CD14-positive monocyte (primary cell): ENCODE measurements around the gene PER2. TPM values are rescaled to one million over a fixed set of nuclear protein-coding genes. Genes with fewer than 3 reads are reported as not detected.

Experiments
- DNase-seq, 3 donors: peaks; one replicate each; pipeline ENCODE4 v3.0.0-alpha.2; 2011 to 2022
- H2AFZ ChIP-seq: 2 replicates; pipeline ENCODE4 v1.6.0; 2012; ENCODE audit warnings: mild to moderate bottlenecking, low read depth, low read length, inconsistent platforms; ENCODE audit not compliant: insufficient read depth, poor library complexity, severe bottlenecking
- H3K27ac ChIP-seq, 2 donors: 1 replicate in 1 of 2; 2 replicates in 1 of 2; pipeline ENCODE4 v1.5.1; 2012 to 2013; ENCODE audit warnings: low read length in 2 of 2, control low read depth in 1 of 2, inconsistent platforms in 1 of 2, low read depth in 1 of 2, mild to moderate bottlenecking in 1 of 2
- H3K27me3 ChIP-seq, 2 donors: one replicate each; pipeline versions ENCODE4 v1.6.0 to v1.6.1; 2011 to 2013; ENCODE audit warnings: low read length in 2 of 2; ENCODE audit not compliant: control insufficient read depth in 2 of 2, insufficient read depth in 2 of 2
- H3K36me3 ChIP-seq, 2 donors: replicated peaks in 1 of 2; 1 replicate in 1 of 2; 2 replicates in 1 of 2; pipeline versions ENCODE4 v1.5.1 to v1.6.1; 2012 to 2013; ENCODE audit warnings: low read length in 2 of 2, control low read depth in 1 of 2, inconsistent platforms in 1 of 2, mild to moderate bottlenecking in 1 of 2; ENCODE audit not compliant: insufficient read depth in 2 of 2, control insufficient read depth in 1 of 2
- H3K4me1 ChIP-seq, 2 donors: 1 replicate in 1 of 2; 2 replicates in 1 of 2; pipeline versions ENCODE4 v1.5.1 to v1.6.1; 2012 to 2013; ENCODE audit warnings: low read length in 2 of 2, control low read depth in 1 of 2, inconsistent platforms in 1 of 2, mild to moderate bottlenecking in 1 of 2, moderate library complexity in 1 of 2; ENCODE audit not compliant: insufficient read depth in 2 of 2, control insufficient read depth in 1 of 2
- H3K4me2 ChIP-seq: replicated peaks from 2 replicates; pipeline ENCODE3; 2012; ENCODE audit warnings: low read length, moderate library complexity, mild to moderate bottlenecking; ENCODE audit not compliant: poor library complexity, severe bottlenecking; ENCODE audit errors: extremely low read depth
- H3K4me3 ChIP-seq, 3 experiments: fragments of 200-600 bp in 1 of 3; sonication (generic) in 1 of 3; replicated peaks in 1 of 3; 1 replicate in 2 of 3; 2 replicates in 1 of 3; pipeline ENCODE4 v1.5.1; 2011 to 2013; ENCODE audit warnings: low read length in 3 of 3, mild to moderate bottlenecking in 3 of 3, control low read depth in 2 of 3, low read depth in 2 of 3, inconsistent platforms in 1 of 3, moderate library complexity in 1 of 3
- H3K79me2 ChIP-seq: 2 replicates; pipeline ENCODE4 v1.6.0; 2012; ENCODE audit warnings: mild to moderate bottlenecking, control low read depth, inconsistent platforms, low read length, moderate library complexity; ENCODE audit not compliant: insufficient read depth
- H3K9ac ChIP-seq: 2 replicates; pipeline ENCODE4 v1.6.0; 2017; ENCODE audit warnings: low read length, mild to moderate bottlenecking; ENCODE audit not compliant: insufficient read depth, poor library complexity, severe bottlenecking
- H3K9me3 ChIP-seq, 2 donors: replicated peaks in 1 of 2; 1 replicate in 1 of 2; 2 replicates in 1 of 2; pipeline versions ENCODE4 v1.5.1 to v1.6.1; 2012 to 2013; ENCODE audit warnings: low read length in 2 of 2, control low read depth in 1 of 2; ENCODE audit not compliant: control insufficient read depth in 1 of 2, insufficient read depth in 1 of 2
- H4K20me1 ChIP-seq: 2 replicates; pipeline ENCODE4 v1.6.0; 2012; ENCODE audit warnings: mild to moderate bottlenecking, low read length, control low read depth, moderate library complexity; ENCODE audit not compliant: insufficient read depth
- H3K27ac Mint-ChIP-seq, 7 donors: one replicate each; pipeline ENCODE4 v1.8.0; 2020; ENCODE audit warnings: mild to moderate bottlenecking in 7 of 7, mixed read lengths in 7 of 7, moderate library complexity in 6 of 7, inconsistent platforms in 2 of 7
- H3K27me3 Mint-ChIP-seq, 3 donors: one replicate each; pipeline ENCODE4 v1.8.0; 2021 to 2022; ENCODE audit warnings: low read depth in 3 of 3, mild to moderate bottlenecking in 3 of 3, mixed read lengths in 3 of 3, moderate library complexity in 3 of 3, inconsistent platforms in 1 of 3
- H3K36me3 Mint-ChIP-seq, 2 donors: one replicate each; pipeline ENCODE4 v1.8.0; 2020; ENCODE audit warnings: mixed read lengths in 2 of 2, inconsistent platforms in 1 of 2, mild to moderate bottlenecking in 1 of 2
- H3K4me1 Mint-ChIP-seq: one replicate; pipeline ENCODE4 v1.8.0; 2020; ENCODE audit warnings: mild to moderate bottlenecking, mixed read lengths
- H3K4me3 Mint-ChIP-seq, 2 donors: one replicate each; pipeline ENCODE4 v1.8.0; 2020; ENCODE audit warnings: mild to moderate bottlenecking in 2 of 2, mixed read lengths in 2 of 2, moderate library complexity in 1 of 2
- H3K9me3 Mint-ChIP-seq, 7 donors: one replicate each; pipeline ENCODE4 v1.8.0; 2020 to 2022; ENCODE audit warnings: mixed read lengths in 7 of 7, mild to moderate bottlenecking in 6 of 7, moderate library complexity in 6 of 7, inconsistent platforms in 2 of 7
- CTCF ChIP-seq: fragments of 200-600 bp; IDR thresholded peaks from one replicate; pipeline ENCODE4 v1.8.0; 2022; ENCODE audit warnings: antibody characterized with exemption, mild to moderate bottlenecking
- WGBS: methylation state at CpG from one replicate; pipeline ENCODE4 v1.1.5; 2013; ENCODE audit warnings: missing lambda C conversion rate; ENCODE audit not compliant: insufficient coverage; 5-methylcytosine and 5-hydroxymethylcytosine counted together
- intact Hi-C, 2 donors: fragments of 100-400 bp; cut with micrococcal nuclease; formaldehyde crosslinking; loops; one replicate each; pipeline versions ENCODE4 v1.15.0 to v1.15.1; 2023
- polyA plus RNA-seq, 3 donors: library from polyadenylated mRNA; depleted of rRNA in 1 of 3; unstranded in 2 of 3; stranded (reverse) in 1 of 3; fragments of 300-500 nt in 2 of 3; fragments of >200 nt in 1 of 3; fragmentation: Illumina TruSeq in 2 of 3; gene quantifications; 1 replicate in 2 of 3; 2 replicates in 1 of 3; pipeline ENCODE4 v1.2.3, GENCODE V29; 2012 to 2021

PER2 gene
- polyA plus RNA-seq, 3 donors: 1.6 to 5.6 (median 3.1) TPM

- peak; percentile 37 for TF ChIP-seq CTCF
- WGBS: under 1% methylated on average over 104 of the region's 108 CpGs
- Mint-ChIP-seq H3K27me3 (peaks cover 2 to 5% (median 4%) of the 10 kb centered on the region in 3 donors), H3K27ac (peak overlapping the region; percentile 85 to 94 (median 90)), H3K9me3 (peaks cover 0 to 3% (median 0%) of the 10 kb centered on the region in 7 donors), H3K4me1 (peaks cover 36% of the 10 kb centered on the region), H3K4me3 (peak overlapping the region; percentile 84 to 89), H3K36me3 (peaks cover 5 to 21% of the 10 kb centered on the region in 2 donors)
- H2AFZ ChIP-seq: peak overlapping the region; percentile 84
- peaks cover 42% of the 10 kb centered on the region for H3K79me2 ChIP-seq
- H4K20me1 ChIP-seq: peaks cover 27% of the 10 kb centered on the region
- H3K36me3 ChIP-seq: no peaks in the 10 kb centered on the region
- peak overlapping the region; percentile 97 for H3K9ac ChIP-seq
- peak overlapping the region; percentile 50 to 80 (median 60) for H3K4me3 ChIP-seq
- DNase-seq: peak; percentile 99
- H3K4me1 ChIP-seq: peaks cover 21 to 24% of the 10 kb centered on the region in 2 donors
- no peaks in the 10 kb centered on the region for H3K9me3 ChIP-seq
- peak overlapping the region; percentile 43 to 92 for H3K27ac ChIP-seq
- H3K4me2 ChIP-seq: peak overlapping the region; percentile 90
- no peaks in the 10 kb centered on the region for H3K27me3 ChIP-seq
- intact Hi-C loops: loop anchor here in 1 of 2 donors (2.0 kb wide), 1 partner anchor 54 kb away; no protein-coding TSS in a partner anchor
Observed at GRCh38 chr2:238288650-238289573, 502 bp upstream of the PER2 start.

- peaks cover 44% of the 10 kb centered on the region for H4K20me1 ChIP-seq
- peaks cover 2 to 4% (median 3%) of the 10 kb centered on the region in 3 donors for H3K27me3 Mint-ChIP-seq
- H3K36me3 Mint-ChIP-seq: peaks cover 5 to 28% of the 10 kb centered on the region in 2 donors
- H3K9ac ChIP-seq: peak overlapping the region; percentile 97
- intact Hi-C loops: no loop called here
- H3K4me3 ChIP-seq: peak overlapping the region in 2 of 3 experiments; percentile 80 to 90
- no peak for DNase-seq
- H3K27me3 ChIP-seq: no peaks in the 10 kb centered on the region
- H3K9me3 ChIP-seq: no peaks in the 10 kb centered on the region
- no peak for TF ChIP-seq CTCF
- peak overlapping the region; percentile 90 for H3K4me2 ChIP-seq
- H3K27ac Mint-ChIP-seq: peak overlapping the region; percentile 74 to 97 (median 92)
- peaks cover 60% of the 10 kb centered on the region for H3K79me2 ChIP-seq
- H3K27ac ChIP-seq: peak overlapping the region; percentile 16 to 92
- 85% methylated on average over 3 of the region's 11 CpGs for WGBS
- H3K4me3 Mint-ChIP-seq: peak overlapping the region; percentile 86 to 89
- H2AFZ ChIP-seq: no peak overlapping the region
- H3K36me3 ChIP-seq: no peaks in the 10 kb centered on the region
- H3K9me3 Mint-ChIP-seq: peaks cover 0 to 3% (median 0%) of the 10 kb centered on the region in 7 donors
- peaks cover 44% of the 10 kb centered on the region for H3K4me1 Mint-ChIP-seq
- H3K4me1 ChIP-seq: peaks cover 21 to 24% of the 10 kb centered on the region in 2 donors
Observed at GRCh38 chr2:238286987-238287736, 1.2 kb downstream of the PER2 start.
